Natural killer cell (primary cell): ENCODE data around the gene NHSL2. TPM values are rescaled to one million over a fixed set of nuclear protein-coding genes. Genes with fewer than 3 reads are reported as not detected.

Experiments
- ATAC-seq, 3 donors: fragments of 150-1000 bp in 2 of 3; fragments of 200-7000 bp in 1 of 3; cut with Tn5 transposase; 1 replicate in 1 of 3; 2 replicates in 2 of 3; pipeline ENCODE4 v1.10.0; 2021; ENCODE audit warnings: mild to moderate bottlenecking in 2 of 3, moderate library complexity in 2 of 3
- DNase-seq, 2 donors: peaks; one replicate each; pipeline versions ENCODE4 v3.0.0 to v3.0.0-alpha.2; 2013 to 2021; ENCODE audit warnings: mixed read lengths in 1 of 2
- H3K27ac ChIP-seq: one replicate; pipeline ENCODE4 v1.5.1; 2013; ENCODE audit warnings: mild to moderate bottlenecking, low read length
- H3K27me3 ChIP-seq: one replicate; pipeline ENCODE4 v1.6.1; 2013; ENCODE audit warnings: low read length; ENCODE audit not compliant: control insufficient read depth, insufficient read depth
- H3K36me3 ChIP-seq: one replicate; pipeline ENCODE4 v1.6.1; 2013; ENCODE audit warnings: low read length; ENCODE audit not compliant: control insufficient read depth, insufficient read depth
- H3K4me1 ChIP-seq: one replicate; pipeline ENCODE4 v1.6.1; 2013; ENCODE audit warnings: low read length; ENCODE audit not compliant: control insufficient read depth, insufficient read depth
- H3K4me3 ChIP-seq: one replicate; pipeline ENCODE4 v1.5.1; 2013; ENCODE audit warnings: low read length
- H3K9me3 ChIP-seq: one replicate; pipeline ENCODE4 v1.6.1; 2013; ENCODE audit warnings: low read length; ENCODE audit not compliant: control insufficient read depth, insufficient read depth
- H3K27ac Mint-ChIP-seq, 2 donors: one replicate each; pipeline ENCODE4 v1.8.0; 2022; ENCODE audit warnings: mild to moderate bottlenecking in 2 of 2, mixed read lengths in 2 of 2, moderate library complexity in 1 of 2
- H3K27me3 Mint-ChIP-seq, 2 donors: one replicate each; pipeline ENCODE4 v1.8.0; 2022; ENCODE audit warnings: low read depth in 2 of 2, mixed read lengths in 2 of 2
- H3K36me3 Mint-ChIP-seq: one replicate; pipeline ENCODE4 v1.8.0; 2022; ENCODE audit warnings: mixed read lengths
- H3K4me1 Mint-ChIP-seq, 2 donors: one replicate each; pipeline ENCODE4 v1.8.0; 2022; ENCODE audit warnings: mixed read lengths in 2 of 2
- H3K4me3 Mint-ChIP-seq: one replicate; pipeline ENCODE4 v1.8.0; 2022; ENCODE audit warnings: mild to moderate bottlenecking, moderate library complexity, mixed read lengths
- H3K9me3 Mint-ChIP-seq, 2 donors: one replicate each; pipeline ENCODE4 v1.8.0; 2022; ENCODE audit warnings: mixed read lengths in 2 of 2
- WGBS: methylation state at CpG from one replicate; pipeline ENCODE4 v1.1.7; 2013; ENCODE audit warnings: missing lambda C conversion rate; ENCODE audit not compliant: insufficient coverage; 5-methylcytosine and 5-hydroxymethylcytosine counted together
- intact Hi-C: fragments of 100-400 bp; cut with micrococcal nuclease; formaldehyde crosslinking; loops from one replicate; pipeline ENCODE4 v1.14.2; 2022
- total RNA-seq, 4 donors: library from RNA; stranded (reverse); fragments of 120-200 nt in 1 of 4; gene quantifications; one replicate each; pipeline versions ENCODE4 v1.2.3 to v1.2.4, GENCODE V29; 2013 to 2022
- TF ChIP-seq, protein P1 (sequence below): fragments of 200-600 bp; IDR thresholded peaks from one replicate; pipeline ENCODE4 v1.8.0; 2022; ENCODE audit warnings: antibody characterized with exemption

NHSL2 gene
- total RNA-seq, 3 donors from 2014 or later (not counting 1 experiment from before 2014, with no cell fraction given): 15.0 to 32.5 (median 30.8) TPM

DNA sequence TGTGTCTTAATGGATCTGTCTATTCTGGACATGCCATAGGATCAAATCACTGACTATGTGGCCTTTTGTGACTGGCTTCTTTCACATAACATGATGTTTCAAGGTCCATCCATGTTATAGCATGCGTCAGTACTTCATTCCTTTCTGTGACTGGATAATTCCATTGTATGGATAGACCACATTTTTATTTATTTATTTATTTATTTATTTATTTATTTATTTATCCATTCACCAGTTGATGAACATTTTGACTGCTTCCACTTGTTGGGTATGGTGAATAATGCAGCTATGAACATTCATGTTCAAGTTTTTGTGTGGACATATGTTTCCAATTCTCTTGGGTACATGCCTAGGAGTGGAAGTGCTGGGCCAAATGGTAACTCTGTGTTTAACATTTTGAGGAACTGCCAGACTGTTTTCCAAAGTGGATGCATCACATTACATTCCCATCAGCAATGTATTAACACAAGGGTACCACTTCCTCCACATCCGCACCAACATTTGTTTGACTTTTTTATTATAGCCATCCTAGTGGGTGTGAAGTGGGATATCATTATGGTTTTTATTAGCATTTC lies 207.1 kb downstream of the NHSL2 start:
- H3K27ac Mint-ChIP-seq: peak overlapping the region; percentile 19 to 27
- no peaks in the 10 kb centered on the region for H3K9me3 Mint-ChIP-seq
- WGBS: no CpG with 5 or more reads among the region's 2 CpGs
- H3K4me1 Mint-ChIP-seq: peaks cover 48 to 53% of the 10 kb centered on the region in 2 donors
- Histone ChIP-seq H3K9me3 (no peaks in the 10 kb centered on the region), H3K27ac (no peak overlapping the region), H3K4me1 (peaks cover 39% of the 10 kb centered on the region), H3K36me3 (no peaks in the 10 kb centered on the region), H3K27me3 (no peaks in the 10 kb centered on the region), H3K4me3 (no peak overlapping the region)
- no peak overlapping the region for H3K4me3 Mint-ChIP-seq
- peaks cover 0 to 10% of the 10 kb centered on the region in 2 donors for H3K27me3 Mint-ChIP-seq
- ATAC-seq (no peak), DNase-seq (no peak)
- H3K36me3 Mint-ChIP-seq: no peaks in the 10 kb centered on the region
- intact Hi-C loops: no loop called here
- TF ChIP-seq, protein P1, sequence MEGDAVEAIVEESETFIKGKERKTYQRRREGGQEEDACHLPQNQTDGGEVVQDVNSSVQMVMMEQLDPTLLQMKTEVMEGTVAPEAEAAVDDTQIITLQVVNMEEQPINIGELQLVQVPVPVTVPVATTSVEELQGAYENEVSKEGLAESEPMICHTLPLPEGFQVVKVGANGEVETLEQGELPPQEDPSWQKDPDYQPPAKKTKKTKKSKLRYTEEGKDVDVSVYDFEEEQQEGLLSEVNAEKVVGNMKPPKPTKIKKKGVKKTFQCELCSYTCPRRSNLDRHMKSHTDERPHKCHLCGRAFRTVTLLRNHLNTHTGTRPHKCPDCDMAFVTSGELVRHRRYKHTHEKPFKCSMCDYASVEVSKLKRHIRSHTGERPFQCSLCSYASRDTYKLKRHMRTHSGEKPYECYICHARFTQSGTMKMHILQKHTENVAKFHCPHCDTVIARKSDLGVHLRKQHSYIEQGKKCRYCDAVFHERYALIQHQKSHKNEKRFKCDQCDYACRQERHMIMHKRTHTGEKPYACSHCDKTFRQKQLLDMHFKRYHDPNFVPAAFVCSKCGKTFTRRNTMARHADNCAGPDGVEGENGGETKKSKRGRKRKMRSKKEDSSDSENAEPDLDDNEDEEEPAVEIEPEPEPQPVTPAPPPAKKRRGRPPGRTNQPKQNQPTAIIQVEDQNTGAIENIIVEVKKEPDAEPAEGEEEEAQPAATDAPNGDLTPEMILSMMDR: no peak

DNA sequence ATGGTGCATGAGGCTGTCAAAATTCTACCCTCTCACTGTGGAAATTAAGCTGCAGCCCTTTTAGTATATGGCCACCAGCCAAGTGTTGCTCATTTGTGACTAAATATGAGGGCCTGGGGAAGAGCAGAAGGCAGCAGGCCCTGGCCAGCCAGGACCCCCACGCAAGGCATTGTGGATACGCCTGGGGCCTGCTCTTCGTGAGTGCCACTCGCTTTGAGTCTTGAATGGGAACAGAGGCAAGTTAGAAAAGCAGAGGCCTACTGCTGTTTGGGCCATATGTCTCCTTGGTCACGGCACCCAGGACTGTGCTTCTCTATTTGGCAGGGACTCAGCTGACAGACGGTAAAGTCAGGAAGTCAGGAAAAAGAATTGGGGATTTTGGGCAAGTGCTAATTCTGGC lies 210.2 kb downstream of the NHSL2 start:
- TF ChIP-seq, protein P1: no peak
- Mint-ChIP-seq H3K4me1 (peaks cover 70% of the 10 kb centered on the region in 2 donors), H3K9me3 (no peaks in the 10 kb centered on the region), H3K4me3 (peak overlapping the region; percentile 79), H3K36me3 (no peaks in the 10 kb centered on the region), H3K27ac (peak overlapping the region; percentile 89 to 90), H3K27me3 (peaks cover 2 to 16% of the 10 kb centered on the region in 2 donors)
- ATAC-seq (no peak), DNase-seq (no peak)
- H3K36me3 ChIP-seq: no peaks in the 10 kb centered on the region
- no peaks in the 10 kb centered on the region for H3K27me3 ChIP-seq
- H3K27ac ChIP-seq: peak overlapping the region; percentile 85
- WGBS: 83% methylated on average over 6 of the region's 6 CpGs
- intact Hi-C loops: loop anchor here (1.0 to 2.0 kb wide), 3 partner anchors 16 to 128 kb away; no protein-coding TSS in a partner anchor
- H3K9me3 ChIP-seq: no peaks in the 10 kb centered on the region
- peaks cover 52% of the 10 kb centered on the region for H3K4me1 ChIP-seq
- H3K4me3 ChIP-seq: no peak overlapping the region

DNA sequence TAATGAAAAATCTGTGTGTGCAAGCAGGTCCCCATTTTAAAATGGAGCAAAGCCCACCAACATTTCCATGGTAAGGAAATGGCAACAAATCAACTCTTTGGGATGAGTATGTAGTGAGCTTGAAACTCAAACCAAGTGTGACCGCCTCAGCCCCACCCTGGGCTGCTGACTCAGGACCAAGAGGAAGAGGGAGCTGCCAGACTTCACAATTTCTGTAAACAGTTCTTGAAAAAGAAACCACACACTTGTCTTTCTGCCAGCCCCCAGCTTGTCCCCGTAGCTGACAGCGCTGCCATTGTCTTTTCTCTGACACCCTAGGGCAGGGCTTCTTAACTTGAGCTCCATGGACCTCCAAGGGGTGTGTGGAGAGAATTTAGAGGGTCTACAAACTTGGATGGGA lies 210.7 kb downstream of the NHSL2 start:
- Histone ChIP-seq H3K9me3 (no peaks in the 10 kb centered on the region), H3K4me3 (no peak overlapping the region), H3K36me3 (no peaks in the 10 kb centered on the region), H3K27ac (peak overlapping the region; percentile 85), H3K4me1 (peaks cover 58% of the 10 kb centered on the region), H3K27me3 (no peaks in the 10 kb centered on the region)
- Mint-ChIP-seq H3K27ac (peak overlapping the region; percentile 89 to 90), H3K27me3 (peaks cover 2 to 16% of the 10 kb centered on the region in 2 donors), H3K4me1 (peaks cover 68 to 73% of the 10 kb centered on the region in 2 donors), H3K4me3 (peak overlapping the region; percentile 79), H3K9me3 (no peaks in the 10 kb centered on the region), H3K36me3 (no peaks in the 10 kb centered on the region)
- intact Hi-C loops: loop anchor here (1.0 to 2.0 kb wide), 3 partner anchors 16 to 129 kb away; no protein-coding TSS in a partner anchor
- ATAC-seq (peak; percentile 75 to 92 (median 86)), DNase-seq (peak; percentile 37 to 68)
- TF ChIP-seq, protein P1: no peak
- 0% methylated on average over 1 of the region's 3 CpGs for WGBS
